ENCODE data around the gene CCNF. TPM values are rescaled to one million over a fixed set of nuclear protein-coding genes. Genes with fewer than 3 reads are reported as not detected.
A peak's percentile ranks its signal among the peaks of the same experiment; 100 is the strongest.

The CCNF gene
- total RNA-seq, 1 donor from 2014 or later = 0.43 TPM

- intact Hi-C loops (cut with DNase I) = no loop called here
- H3K4me1 ChIP-seq = peaks cover 12 to 30% of the 10 kb centered on the region in 2 donors
- TF ChIP-seq, protein P1, sequence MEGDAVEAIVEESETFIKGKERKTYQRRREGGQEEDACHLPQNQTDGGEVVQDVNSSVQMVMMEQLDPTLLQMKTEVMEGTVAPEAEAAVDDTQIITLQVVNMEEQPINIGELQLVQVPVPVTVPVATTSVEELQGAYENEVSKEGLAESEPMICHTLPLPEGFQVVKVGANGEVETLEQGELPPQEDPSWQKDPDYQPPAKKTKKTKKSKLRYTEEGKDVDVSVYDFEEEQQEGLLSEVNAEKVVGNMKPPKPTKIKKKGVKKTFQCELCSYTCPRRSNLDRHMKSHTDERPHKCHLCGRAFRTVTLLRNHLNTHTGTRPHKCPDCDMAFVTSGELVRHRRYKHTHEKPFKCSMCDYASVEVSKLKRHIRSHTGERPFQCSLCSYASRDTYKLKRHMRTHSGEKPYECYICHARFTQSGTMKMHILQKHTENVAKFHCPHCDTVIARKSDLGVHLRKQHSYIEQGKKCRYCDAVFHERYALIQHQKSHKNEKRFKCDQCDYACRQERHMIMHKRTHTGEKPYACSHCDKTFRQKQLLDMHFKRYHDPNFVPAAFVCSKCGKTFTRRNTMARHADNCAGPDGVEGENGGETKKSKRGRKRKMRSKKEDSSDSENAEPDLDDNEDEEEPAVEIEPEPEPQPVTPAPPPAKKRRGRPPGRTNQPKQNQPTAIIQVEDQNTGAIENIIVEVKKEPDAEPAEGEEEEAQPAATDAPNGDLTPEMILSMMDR (IDR thresholded peaks at IDR 0.05) = no peak
- no peaks in the 10 kb centered on the region for H3K9me3 ChIP-seq
- no peak overlapping the region for H3K4me3 ChIP-seq
- no peaks in the 10 kb centered on the region for H3K27me3 ChIP-seq
- no peak overlapping the region for H3K27ac ChIP-seq
- no peaks in the 10 kb centered on the region for H3K36me3 ChIP-seq
- DNase-seq (ENCODE audit: low spot score in 2 of 2) = no peak
Observed at GRCh38 chr16:2499454-2499853, 70.2 kb downstream of the CCNF start.

DNA sequence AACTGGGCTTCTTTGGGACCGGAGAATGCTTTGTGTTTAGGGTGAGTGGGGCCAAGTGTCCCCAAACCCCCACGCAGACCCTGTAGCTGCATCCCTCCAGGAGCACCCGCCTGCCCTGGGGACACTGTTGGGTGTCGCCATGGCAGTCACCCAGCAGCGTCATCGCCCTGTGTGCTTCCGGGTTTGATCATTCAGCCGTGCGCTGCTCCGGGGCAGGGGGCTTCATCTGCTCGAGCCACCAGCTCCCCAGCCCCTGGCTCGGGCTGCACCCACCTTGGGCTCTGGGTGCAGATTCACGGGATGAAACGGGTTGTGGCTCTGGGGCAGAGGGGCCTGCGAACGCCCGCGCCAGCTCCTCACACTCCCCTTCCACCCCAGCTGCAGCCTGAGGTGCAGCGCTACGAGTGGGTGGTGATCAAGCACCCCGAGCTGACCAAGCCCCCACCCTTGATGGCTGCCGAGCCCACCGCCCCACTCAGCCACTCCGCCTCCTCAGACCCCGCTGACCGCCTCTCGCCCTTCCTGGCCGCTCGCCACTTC is 70.7 kb downstream of the CCNF start:
- intact Hi-C loops (cut with DNase I) = loop anchor here (5.0 kb wide), 1 partner anchor 73 kb away; the partner anchor contains the start of gene CCNF
- Histone ChIP-seq H3K4me3 (no peak overlapping the region), H3K36me3 (no peaks in the 10 kb centered on the region), H3K9me3 (no peaks in the 10 kb centered on the region), H3K27me3 (no peaks in the 10 kb centered on the region), H3K27ac (no peak overlapping the region), H3K4me1 (peaks cover 12 to 30% of the 10 kb centered on the region in 2 donors)
- TF ChIP-seq, protein P1 (IDR thresholded peaks at IDR 0.05) = no peak
- DNase-seq (ENCODE audit: low spot score in 2 of 2) = no peak

- Histone ChIP-seq H3K36me3 (no peaks in the 10 kb centered on the region), H3K4me1 (peaks cover 12 to 30% of the 10 kb centered on the region in 2 donors), H3K9me3 (no peaks in the 10 kb centered on the region), H3K27ac (no peak overlapping the region), H3K4me3 (no peak overlapping the region), H3K27me3 (no peaks in the 10 kb centered on the region)
- intact Hi-C loops (cut with DNase I) = loop anchor here (5.0 kb wide), 1 partner anchor 73 kb away; the partner anchor contains the start of gene CCNF
- TF ChIP-seq, protein P1 (IDR thresholded peaks at IDR 0.05) = no peak
- DNase-seq (ENCODE audit: low spot score in 2 of 2) = no peak
Observed at GRCh38 chr16:2500430-2500917, 71.2 kb downstream of the CCNF start.

GRCh38 chr16:2500918-2501750 is 71.9 kb downstream of the CCNF start:
- Histone ChIP-seq H3K27ac (no peak overlapping the region), H3K4me3 (peak overlapping the region in 1 of 2 donors; percentile 38), H3K27me3 (no peaks in the 10 kb centered on the region), H3K4me1 (peaks cover 12 to 30% of the 10 kb centered on the region in 2 donors), H3K36me3 (no peaks in the 10 kb centered on the region), H3K9me3 (no peaks in the 10 kb centered on the region)
- DNase-seq (ENCODE audit: low spot score in 2 of 2) = peak in 1 of 2 donors; percentile 89
- TF ChIP-seq, protein P1 (IDR thresholded peaks at IDR 0.05) = peak; percentile 94 to 99 (median 98)
- intact Hi-C loops (cut with DNase I) = loop anchor here (1.0 to 5.0 kb wide), 3 partner anchors 26 to 161 kb away; partner anchors contain the start of genes ABCA3, CCNF and TBC1D24

DNA sequence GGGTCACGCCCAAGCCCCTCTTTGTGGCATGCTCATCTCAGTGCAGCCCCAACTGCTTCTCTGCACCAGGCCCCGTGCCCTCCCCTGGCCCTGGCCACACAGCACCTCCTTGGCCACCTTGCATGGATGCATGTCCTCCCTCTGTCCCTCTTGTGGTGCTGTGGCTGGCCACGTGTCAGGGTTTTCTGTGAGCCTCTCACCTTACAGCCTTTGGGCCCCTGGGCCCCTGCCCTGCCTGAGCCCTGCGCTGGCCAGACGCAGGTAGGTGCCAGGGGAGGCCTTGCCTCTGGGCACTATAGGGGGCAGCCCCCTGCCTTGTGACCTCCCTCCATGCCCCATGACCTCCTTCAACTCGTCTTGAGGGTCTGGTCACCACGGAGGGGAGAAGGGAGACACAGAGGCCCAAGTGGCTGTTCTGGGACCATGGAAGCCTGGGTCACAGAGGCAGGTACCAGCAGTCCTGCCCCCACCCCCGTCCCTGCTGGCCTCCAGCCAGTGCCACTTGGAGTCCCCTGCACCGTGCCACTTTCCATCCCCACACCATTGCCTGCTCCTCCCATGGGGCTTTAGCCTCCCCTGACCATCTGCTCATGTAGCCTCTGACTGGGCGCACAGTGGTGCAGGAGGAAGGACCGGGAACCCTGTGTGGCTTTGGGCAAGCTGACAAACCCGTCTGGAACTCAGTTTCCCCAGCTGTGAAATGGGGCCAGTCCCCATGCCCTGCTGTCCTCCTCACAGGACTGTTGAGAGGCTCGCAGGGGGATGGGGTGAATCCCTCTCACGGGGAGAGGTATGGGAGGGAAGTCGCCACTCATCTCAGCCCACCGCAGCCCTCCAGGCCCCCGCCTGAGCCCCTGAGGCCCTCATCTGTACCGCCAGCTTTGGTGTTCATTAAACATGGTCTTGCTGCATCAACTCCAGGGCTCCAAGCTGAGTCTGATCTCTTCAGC is 73.0 kb downstream of the CCNF start:
- TF ChIP-seq, protein P1 (IDR thresholded peaks at IDR 0.05) = no peak
- Histone ChIP-seq H3K4me1 (peaks cover 12 to 27% of the 10 kb centered on the region in 2 donors), H3K4me3 (no peak overlapping the region), H3K27ac (no peak overlapping the region), H3K36me3 (no peaks in the 10 kb centered on the region), H3K9me3 (no peaks in the 10 kb centered on the region), H3K27me3 (no peaks in the 10 kb centered on the region)
- intact Hi-C loops (cut with DNase I) = loop anchor here (1.0 to 5.0 kb wide), 3 partner anchors 27 to 162 kb away; partner anchors contain the start of genes ABCA3, CCNF and TBC1D24
- DNase-seq (ENCODE audit: low spot score in 2 of 2) = no peak

Measured in ascending aorta (tissue), 2 donors.